HEK293 (cell line): ENCODE measurements around the gene ARPC2.

Experiments used
- CTCF ChIA-PET: fragments of 350-600 bp; formaldehyde crosslinking; extraction: SDS; loops from one replicate; lab custom pipeline; 2021; ENCODE audit warnings: antibody characterized with exemption; lab: Yijun Ruan, JAX
- POLR2A ChIA-PET: fragments of 300-600 bp; formaldehyde crosslinking; extraction: SDS; loops from one replicate; lab custom pipeline; 2020; ENCODE audit warnings: antibody characterized with exemption, inconsistent platforms; lab: Yijun Ruan, JAX
- H3K27ac ChIP-seq: fragments of 200-500 bp; sonication (Bioruptor generic); 2 replicates; pipeline ENCODE4 v1.5.1; 2014; ENCODE audit warnings: low read depth, low read length, control low read depth, inconsistent platforms; ENCODE audit errors: extremely low read depth
- H3K36me3 ChIP-seq, 2 experiments: fragments of 200-500 bp in 1 of 2; sonication (Bioruptor generic) in 1 of 2; 1 replicate in 1 of 2; 2 replicates in 1 of 2; pipeline ENCODE4 v1.5.1; 2014 to 2017; ENCODE audit warnings: inconsistent platforms in 2 of 2, low read length in 2 of 2; ENCODE audit not compliant: control insufficient read depth in 2 of 2, insufficient read depth in 1 of 2
- H3K4me1 ChIP-seq: fragments of 200-500 bp; sonication (Bioruptor generic); 2 replicates; pipeline ENCODE4 v1.5.1; 2014; ENCODE audit warnings: mild to moderate bottlenecking, low read length, inconsistent platforms; ENCODE audit not compliant: control insufficient read depth, insufficient read depth
- H3K4me3 ChIP-seq: 2 replicates; pipeline ENCODE4 v1.5.1; 2011; ENCODE audit warnings: low read depth, mild to moderate bottlenecking, control low read depth, low read length, moderate library complexity
- H3K9me3 ChIP-seq: fragments of 200-500 bp; sonication (Bioruptor generic); 2 replicates; pipeline ENCODE4 v1.5.1; 2014; ENCODE audit warnings: low read depth, low read length, inconsistent platforms; ENCODE audit not compliant: control insufficient read depth, insufficient read depth
- HOXD13 ChIP-seq: sonication (generic); formaldehyde crosslinking; IDR thresholded peaks from 2 replicates; pipeline ENCODE4 v1.8.0; 2022; ENCODE audit warnings: missing genetic modification reagents, borderline replicate concordance
- KLF1 ChIP-seq: fragments of 450-650 bp; formaldehyde crosslinking; IDR thresholded peaks from 2 replicates; pipeline ENCODE4 v1.5.1; 2016; ENCODE audit warnings: missing biosample characterization, missing genetic modification characterization
- KLF10 ChIP-seq: fragments of 450-650 bp; IDR thresholded peaks from 2 replicates; pipeline ENCODE4 v1.5.1; 2018; ENCODE audit warnings: missing biosample characterization, mild to moderate bottlenecking, missing genetic modification characterization
- KLF17 ChIP-seq: fragments of 450-650 bp; formaldehyde crosslinking; IDR thresholded peaks from 2 replicates; pipeline ENCODE4 v1.5.1; 2016; ENCODE audit warnings: missing biosample characterization, missing genetic modification characterization
- OSR2 ChIP-seq: fragments of 450-650 bp; formaldehyde crosslinking; IDR thresholded peaks from 2 replicates; pipeline ENCODE4 v1.5.1; 2016; ENCODE audit warnings: missing biosample characterization, missing genetic modification characterization
- RBAK ChIP-seq: fragments of 450-650 bp; formaldehyde crosslinking; IDR thresholded peaks from 2 replicates; pipeline ENCODE4 v1.5.1; 2016; ENCODE audit warnings: missing biosample characterization, missing genetic modification characterization
- SP7 ChIP-seq: fragments of 450-650 bp; formaldehyde crosslinking; IDR thresholded peaks from 2 replicates; pipeline ENCODE4 v1.5.1; 2016; ENCODE audit warnings: missing biosample characterization, missing genetic modification characterization
- ZFP41 ChIP-seq: fragments of 450-650 bp; formaldehyde crosslinking; IDR thresholded peaks from 2 replicates; pipeline ENCODE4 v1.5.1; 2016; ENCODE audit warnings: missing biosample characterization, missing genetic modification characterization, borderline replicate concordance
- ZNF114 ChIP-seq: fragments of 450-650 bp; formaldehyde crosslinking; IDR thresholded peaks from 2 replicates; pipeline ENCODE4 v1.5.0; 2017; ENCODE audit warnings: missing biosample characterization, missing genetic modification characterization
- ZNF138 ChIP-seq: fragments of 450-650 bp; formaldehyde crosslinking; IDR thresholded peaks from 2 replicates; pipeline ENCODE4 v1.5.1; 2016; ENCODE audit warnings: missing biosample characterization, missing genetic modification characterization, borderline replicate concordance
- ZNF155 ChIP-seq: fragments of 450-650 bp; formaldehyde crosslinking; IDR thresholded peaks from 2 replicates; pipeline ENCODE4 v1.5.1; 2016; ENCODE audit warnings: missing biosample characterization, missing genetic modification characterization
- ZNF23 ChIP-seq: fragments of 450-650 bp; formaldehyde crosslinking; IDR thresholded peaks from 2 replicates; pipeline ENCODE4 v1.5.1; 2016; ENCODE audit warnings: missing biosample characterization, missing genetic modification characterization, borderline replicate concordance
- ZNF248 ChIP-seq: fragments of 450-650 bp; formaldehyde crosslinking; IDR thresholded peaks from 2 replicates; pipeline ENCODE4 v1.5.1; 2017; ENCODE audit warnings: missing biosample characterization, missing genetic modification characterization
- ZNF26 ChIP-seq: fragments of 450-650 bp; formaldehyde crosslinking; IDR thresholded peaks from 2 replicates; pipeline ENCODE4 v1.5.1; 2016; ENCODE audit warnings: missing biosample characterization, missing genetic modification characterization
- ZNF266 ChIP-seq: fragments of 450-650 bp; formaldehyde crosslinking; IDR thresholded peaks from 2 replicates; pipeline ENCODE4 v1.5.1; 2016; ENCODE audit warnings: missing biosample characterization, missing genetic modification characterization, low read depth
- ZNF280C ChIP-seq: fragments of 450-650 bp; formaldehyde crosslinking; IDR thresholded peaks from 2 replicates; pipeline ENCODE4 v1.5.1; 2016; ENCODE audit warnings: missing biosample characterization, missing genetic modification characterization
- ZNF302 ChIP-seq: fragments of 450-650 bp; formaldehyde crosslinking; IDR thresholded peaks from 2 replicates; pipeline ENCODE4 v1.5.1; 2016; ENCODE audit warnings: missing biosample characterization, missing genetic modification characterization, low read depth
- ZNF548 ChIP-seq: fragments of 450-650 bp; formaldehyde crosslinking; IDR thresholded peaks from 2 replicates; pipeline ENCODE4 v1.5.1; 2016; ENCODE audit warnings: missing biosample characterization, missing genetic modification characterization
- ZNF555 ChIP-seq: fragments of 450-650 bp; formaldehyde crosslinking; conservative IDR thresholded peaks from 2 replicates; pipeline ENCODE4 v1.5.1; 2017; ENCODE audit warnings: missing biosample characterization, mild to moderate bottlenecking, missing genetic modification characterization, inconsistent platforms
- ZNF664 ChIP-seq: fragments of 450-650 bp; formaldehyde crosslinking; IDR thresholded peaks from 2 replicates; pipeline ENCODE4 v1.5.1; 2016; ENCODE audit warnings: missing biosample characterization, missing genetic modification characterization
- ZNF677 ChIP-seq: fragments of 450-650 bp; IDR thresholded peaks from 2 replicates; pipeline ENCODE4 v1.5.0; 2018; ENCODE audit warnings: missing biosample characterization, mild to moderate bottlenecking, missing genetic modification characterization, moderate library complexity

Gene ARPC2

GRCh38 chr2:218221000-218221399, 4.0 kb downstream of the ARPC2 start:
- H3K36me3 ChIP-seq, result peaks cover 0 to 48% of the 10 kb centered on the region in 2 experiments; a peak in 2 of 3 replicates
- no peak overlapping the region for H3K27ac ChIP-seq
- H3K4me1 ChIP-seq, result peaks cover 32% of the 10 kb centered on the region
- no peaks in the 10 kb centered on the region for H3K9me3 ChIP-seq
- TF ChIP-seq ZNF248 (tag by site-specific recombination), result no peak
- no peak for TF ChIP-seq ZNF23 (tag by site-specific recombination)
- TF ChIP-seq ZNF138, result no peak
- no peak for TF ChIP-seq KLF10
- TF ChIP-seq RBAK (tag by site-specific recombination), result no peak
- TF ChIP-seq ZNF266 (tag by site-specific recombination), result no peak
- no peak for TF ChIP-seq ZNF114
- no peak for TF ChIP-seq KLF17 (tag by site-specific recombination)
- H3K4me3 ChIP-seq, result no peak overlapping the region
- ChIA-PET CTCF (interaction anchor here (0.7 kb wide), 1 partner anchor 36 kb away, joined by 3 read pairs; no protein-coding TSS in a partner anchor), POLR2A (interaction anchor here (0.6 kb wide), 1 partner anchor 58 kb away, joined by 3 read pairs; no protein-coding TSS in a partner anchor)

GRCh38 chr2:218223046-218223445, 6.1 kb downstream of the ARPC2 start:
- no peaks in the 10 kb centered on the region for H3K9me3 ChIP-seq
- TF ChIP-seq SP7 (tag by site-specific recombination) (0 out of 2 replicates have a peak, but pooled peaks have one; percentile 33), ZNF555 (no peak), OSR2 (tag by site-specific recombination) (peak; percentile 36; the same call in 1 of the 2 replicates)
- POLR2A ChIA-PET, result no interaction called here
- H3K36me3 ChIP-seq, result peaks cover 9 to 63% of the 10 kb centered on the region in 2 experiments; a peak in 2 of 3 replicates
- H3K4me3 ChIP-seq, result no peak overlapping the region
- H3K4me1 ChIP-seq, result peaks cover 32% of the 10 kb centered on the region
- CTCF ChIA-PET, result no interaction called here
- H3K27ac ChIP-seq, result no peak overlapping the region

GRCh38 chr2:218224186-218224585, 7.2 kb downstream of the ARPC2 start:
- H3K36me3 ChIP-seq, result peaks cover 14 to 72% of the 10 kb centered on the region in 2 experiments
- TF ChIP-seq ZNF280C (tag by site-specific recombination) (no peak), RBAK (tag by site-specific recombination) (no peak), HOXD13 (CRISPR knock-in tag) (no peak), ZFP41 (tag by site-specific recombination) (no peak), KLF1 (tag by site-specific recombination) (no peak), ZNF26 (no peak), ZNF302 (no peak), ZNF677 (no peak), ZNF155 (tag by site-specific recombination) (no peak), ZNF664 (no peak), ZNF548 (tag by site-specific recombination) (no peak)

More at GRCh38 chr2:218224186-218224585, 7.2 kb downstream of the ARPC2 start:
- peaks cover 34% of the 10 kb centered on the region for H3K4me1 ChIP-seq
- H3K4me3 ChIP-seq, result no peak overlapping the region
- no peaks in the 10 kb centered on the region for H3K9me3 ChIP-seq
- H3K27ac ChIP-seq, result no peak overlapping the region
- ChIA-PET POLR2A (no interaction called here), CTCF (interaction anchor here (0.6 to 1.2 kb wide), 3 partner anchors 32 to 39 kb away, joined by 3 read pairs; no protein-coding TSS in a partner anchor)
